GM23338 (cell line): ENCODE results near the gene PPDPF. TPM values are rescaled to one million over a fixed set of nuclear protein-coding genes. Genes with fewer than 3 reads are reported as not detected.

Experiments
- ATAC-seq: fragments of 200-7000 bp; cut with Tn5 transposase; 3 replicates; pipeline ENCODE4 v1.9.1; 2020
- DNase-seq: peaks from one replicate; pipeline ENCODE4 v3.0.0-alpha.2; 2015; ENCODE audit warnings: low spot score
- H2AFZ ChIP-seq: fragments of 200-600 bp; sonication (generic); 2 replicates; pipeline ENCODE4 v1.8.0; 2016; ENCODE audit warnings: antibody characterized with exemption, mild to moderate bottlenecking, moderate library complexity
- H3F3A ChIP-seq: fragments of 200-600 bp; sonication (generic); replicated peaks from 2 replicates; pipeline ENCODE4 v1.8.0; 2017; ENCODE audit warnings: antibody characterized with exemption, mixed run types, low read depth
- H3K27ac ChIP-seq: fragments of 200-600 bp; sonication (generic); 2 replicates; pipeline ENCODE4 v1.6.1; 2016; ENCODE audit warnings: low read depth
- H3K27me3 ChIP-seq: fragments of 200-600 bp; sonication (generic); 2 replicates; pipeline ENCODE4 v1.8.0; 2016; ENCODE audit warnings: mild to moderate bottlenecking, mixed run types, moderate library complexity; ENCODE audit not compliant: insufficient read depth
- H3K36me3 ChIP-seq: fragments of 200-600 bp; sonication (generic); 2 replicates; pipeline ENCODE4 v1.8.0; 2016; ENCODE audit warnings: mild to moderate bottlenecking; ENCODE audit not compliant: insufficient read depth
- H3K4me1 ChIP-seq: fragments of 200-600 bp; sonication (generic); 2 replicates; pipeline ENCODE4 v1.8.0; 2016; ENCODE audit warnings: mild to moderate bottlenecking, moderate library complexity; ENCODE audit not compliant: insufficient read depth
- H3K4me2 ChIP-seq: fragments of 200-600 bp; sonication (generic); 2 replicates; pipeline ENCODE4 v1.7.1; 2017; ENCODE audit warnings: mixed run types
- H3K4me3 ChIP-seq: fragments of 200-600 bp; sonication (generic); 2 replicates; pipeline ENCODE4 v1.6.1; 2016; ENCODE audit warnings: mixed run types
- H3K79me2 ChIP-seq: fragments of 200-600 bp; sonication (generic); replicated peaks from 2 replicates; pipeline ENCODE4 v1.8.0; 2017; ENCODE audit warnings: mild to moderate bottlenecking; ENCODE audit not compliant: insufficient read depth
- H3K9me2 ChIP-seq: fragments of 200-600 bp; sonication (generic); 2 replicates; pipeline ENCODE4 v1.8.0; 2017; ENCODE audit not compliant: insufficient read depth
- H4K20me1 ChIP-seq: fragments of 200-600 bp; sonication (generic); replicated peaks from 2 replicates; pipeline ENCODE4 v1.8.0; 2017; ENCODE audit warnings: mild to moderate bottlenecking; ENCODE audit not compliant: insufficient read depth
- H3K27ac Mint-ChIP-seq: 2 replicates; pipeline ENCODE4 v1.8.0; 2020; ENCODE audit warnings: inconsistent platforms, mild to moderate bottlenecking, moderate library complexity, mixed read lengths
- H3K27me3 Mint-ChIP-seq: 3 replicates; pipeline ENCODE4 v1.8.0; 2022; ENCODE audit warnings: low read depth, mild to moderate bottlenecking, moderate library complexity, mixed read lengths, inconsistent platforms; ENCODE audit not compliant: insufficient read depth, poor library complexity
- H3K36me3 Mint-ChIP-seq: 3 replicates; pipeline ENCODE4 v1.8.0; 2021; ENCODE audit warnings: low read depth, mild to moderate bottlenecking, inconsistent platforms, moderate library complexity, mixed read lengths
- H3K4me1 Mint-ChIP-seq: 3 replicates; pipeline ENCODE4 v1.8.0; 2020; ENCODE audit warnings: mild to moderate bottlenecking, inconsistent platforms, mixed read lengths
- H3K4me3 Mint-ChIP-seq: 3 replicates; pipeline ENCODE4 v1.8.0; 2021; ENCODE audit warnings: moderate library complexity, mild to moderate bottlenecking, inconsistent platforms, mixed read lengths
- H3K9me3 Mint-ChIP-seq: 3 replicates; pipeline ENCODE4 v1.8.0; 2020; ENCODE audit warnings: moderate library complexity, mild to moderate bottlenecking, inconsistent platforms, mixed read lengths
- ETS1 ChIP-seq: IDR thresholded peaks from 2 replicates; pipeline ENCODE4 v1.6.1; 2016; ENCODE audit warnings: antibody characterized with exemption
- POLR2AphosphoS5 ChIP-seq: IDR thresholded peaks from 2 replicates; pipeline ENCODE4 v1.6.1; 2016; ENCODE audit warnings: antibody characterized with exemption, low read depth
- REST ChIP-seq: IDR thresholded peaks from one replicate; pipeline ENCODE4 v1.6.1; 2018; ENCODE audit warnings: antibody characterized with exemption; ENCODE audit not compliant: unreplicated experiment
- STAT1 ChIP-seq: IDR thresholded peaks from one replicate; pipeline ENCODE4 v1.6.1; 2016; ENCODE audit warnings: antibody characterized with exemption; ENCODE audit not compliant: unreplicated experiment
- ZNF331 ChIP-seq: fragments of 250-450 bp; sonication (Bioruptor Pico); IDR thresholded peaks from 2 replicates; pipeline ENCODE4 v1.5.0; 2020; ENCODE audit warnings: low read depth, mild to moderate bottlenecking, moderate library complexity
- ZNF462 ChIP-seq: fragments of 250-450 bp; sonication (Bioruptor Pico); IDR thresholded peaks from 2 replicates; pipeline ENCODE4 v1.5.0; 2020; ENCODE audit warnings: mild to moderate bottlenecking, moderate library complexity
- polyA plus RNA-seq: library from polyadenylated mRNA; unstranded; fragments of >200 nt; fragmentation: Nextera tagmentation; extraction: Ambion mirVana; gene quantifications from 2 replicates; pipeline ENCODE4 v1.2.1, GENCODE V29; 2016
- total RNA-seq: library from RNA; depleted of rRNA; stranded (reverse); fragments of >200 nt; shearing (Covaris generic); gene quantifications from 2 replicates; pipeline ENCODE4 v1.2.3, GENCODE V29; 2014

PPDPF gene
- total and polyA plus RNA-seq, 2 experiments from 2014 or later, result 83.9 to 141 TPM

GRCh38 chr20:63563225-63563935 lies 42.8 kb downstream of the PPDPF start:
- Mint-ChIP-seq H3K9me3 (peaks cover 4% of the 10 kb centered on the region; the same call in 2 of the 3 replicates), H3K4me3 (no peak overlapping the region), H3K4me1 (no peaks in the 10 kb centered on the region), H3K36me3 (peaks cover 3% of the 10 kb centered on the region; the same call in 1 of the 3 replicates), H3K27me3 (no peaks in the 10 kb centered on the region), H3K27ac (no peak overlapping the region)
- Histone ChIP-seq H3K4me3 (no peak overlapping the region), H3K4me2 (no peak overlapping the region), H3K27me3 (no peaks in the 10 kb centered on the region), H3K79me2 (no peaks in the 10 kb centered on the region), H4K20me1 (no peaks in the 10 kb centered on the region), H3K27ac (no peak overlapping the region), H3K36me3 (no peaks in the 10 kb centered on the region), H3K9me2 (no peaks in the 10 kb centered on the region), H3F3A (no peaks in the 10 kb centered on the region), H3K4me1 (no peaks in the 10 kb centered on the region), H2AFZ (no peak overlapping the region)
- ATAC-seq (no peak), DNase-seq (no peak)
- TF ChIP-seq ETS1 (no peak), ZNF462 (CRISPR knock-in tag) (no peak), POLR2AphosphoS5 (no peak), REST (no peak), STAT1 (no peak), ZNF331 (no peak)
